K562 (cell line): ENCODE results near the gene EML3. TPM values are rescaled to one million over a fixed set of nuclear protein-coding genes. Genes with fewer than 3 reads are reported as not detected.

Source experiments
- BCLAF1 ChIP-seq, 2 experiments: fragments of 450-650 bp in 1 of 2; IDR thresholded peaks; 2 replicates each; pipeline ENCODE4 v1.6.1; 2011 to 2017; ENCODE audit warnings: low read depth in 2 of 2, antibody characterized with exemption in 1 of 2, borderline replicate concordance in 1 of 2, low read length in 1 of 2, mild to moderate bottlenecking in 1 of 2, mixed read lengths in 1 of 2; ENCODE audit not compliant: control insufficient read depth in 1 of 2
- CAMTA2 ChIP-seq: fragments of 250-450 bp; sonication (Bioruptor Pico); conservative IDR thresholded peaks from 2 replicates; pipeline ENCODE4 v1.5.1; 2022
- HDAC6 ChIP-seq: IDR thresholded peaks from 2 replicates; pipeline ENCODE4 v1.6.1; 2012; ENCODE audit warnings: low read depth, mild to moderate bottlenecking, control low read depth, inconsistent platforms, low read length, moderate library complexity
- ID3 ChIP-seq, 2 experiments: fragments of 250-450 bp in 1 of 2; fragments of 450-650 bp in 1 of 2; sonication (Bioruptor Pico) in 1 of 2; IDR thresholded peaks; 2 replicates each; pipeline versions ENCODE4 v1.6.1 to v1.8.0; 2016 to 2021; ENCODE audit warnings: mild to moderate bottlenecking in 2 of 2, moderate library complexity in 2 of 2, missing compliant biosample characterization in 1 of 2, missing genetic modification characterization in 1 of 2
- MAZ ChIP-seq, 2 experiments: fragments of 450-650 bp in 1 of 2; sonication (generic) in 1 of 2; formaldehyde crosslinking; IDR thresholded peaks in 1 of 2; conservative IDR thresholded peaks in 1 of 2; 2 replicates each; pipeline versions ENCODE4 v1.4.0 to v1.5.0; 2020; ENCODE audit warnings: mild to moderate bottlenecking in 1 of 2, missing genetic modification reagents in 1 of 2
- MECOM ChIP-seq: fragments of 250-450 bp; sonication (Bioruptor Pico); IDR thresholded peaks from 2 replicates; pipeline ENCODE4 v1.8.0; 2022; ENCODE audit warnings: inconsistent platforms
- MIER1 ChIP-seq: fragments of 450-650 bp; IDR thresholded peaks from 2 replicates; pipeline ENCODE4 v1.6.1; 2016; ENCODE audit warnings: antibody characterized with exemption, mild to moderate bottlenecking, low read depth
- NONO ChIP-seq, 2 experiments: fragments of 200-400 bp in 1 of 2; fragments of 450-650 bp in 1 of 2; formaldehyde crosslinking in 1 of 2; IDR thresholded peaks; 2 replicates each; pipeline ENCODE4 v1.6.1; 2017; ENCODE audit warnings: low read depth in 2 of 2, mild to moderate bottlenecking in 2 of 2, moderate library complexity in 2 of 2, low read length in 1 of 2
- PHF8 ChIP-seq: fragments of 200-600 bp; sonication (generic); IDR thresholded peaks from 2 replicates; pipeline ENCODE4 v1.6.1; 2012; ENCODE audit warnings: mixed run types, mild to moderate bottlenecking, inconsistent platforms, low read length, moderate library complexity, borderline replicate concordance
- POLR2G ChIP-seq: fragments of 200-400 bp; formaldehyde crosslinking; IDR thresholded peaks from 2 replicates; pipeline ENCODE4 v1.6.1; 2017; ENCODE audit warnings: low read depth, mild to moderate bottlenecking, antibody characterized with exemption, low read length, moderate library complexity
- RB1 ChIP-seq: fragments of 450-650 bp; IDR thresholded peaks from 2 replicates; pipeline ENCODE4 v1.6.1; 2017; ENCODE audit warnings: low read depth, mild to moderate bottlenecking
- RBM22 ChIP-seq: fragments of 200-400 bp; formaldehyde crosslinking; IDR thresholded peaks from 2 replicates; pipeline ENCODE4 v1.6.1; 2018; ENCODE audit warnings: low read length, low read depth; ENCODE audit not compliant: poor library complexity, severe bottlenecking
- SIN3A ChIP-seq, 2 experiments: fragments of 150-350 bp in 1 of 2; IDR thresholded peaks; 2 replicates each; pipeline ENCODE4 v1.6.1; 2011 to 2016; ENCODE audit warnings: borderline replicate concordance in 2 of 2, low read depth in 2 of 2, low read length in 2 of 2, mild to moderate bottlenecking in 2 of 2, moderate library complexity in 2 of 2; ENCODE audit not compliant: control insufficient read depth in 1 of 2
- SUPT5H ChIP-seq: fragments of 450-650 bp; IDR thresholded peaks from 2 replicates; pipeline ENCODE4 v1.6.1; 2016
- TFAP4 ChIP-seq: sonication (generic); formaldehyde crosslinking; IDR thresholded peaks from 2 replicates; pipeline ENCODE4 v1.8.0; 2022; ENCODE audit warnings: missing genetic modification reagents, mild to moderate bottlenecking, moderate library complexity, borderline replicate concordance
- ZC3H4 ChIP-seq: sonication (generic); formaldehyde crosslinking; IDR thresholded peaks from 2 replicates; pipeline ENCODE4 v1.9.0; 2021; ENCODE audit warnings: missing genetic modification reagents, borderline replicate concordance
- ZNF134 ChIP-seq: fragments of 250-450 bp; sonication (Bioruptor Pico); conservative IDR thresholded peaks from 2 replicates; pipeline ENCODE4 v1.4.0; 2020
- ZNF639 ChIP-seq, 2 experiments: fragments of 200-800 bp in 1 of 2; sonication (Bioruptor generic) in 1 of 2; sonication (generic) in 1 of 2; formaldehyde crosslinking in 1 of 2; IDR thresholded peaks in 1 of 2; conservative IDR thresholded peaks in 1 of 2; 2 replicates each; pipeline versions ENCODE4 v1.5.0 to v1.6.1; 2016 to 2020; ENCODE audit warnings: missing compliant biosample characterization in 1 of 2, missing genetic modification characterization in 1 of 2, missing genetic modification reagents in 1 of 2
- ZNF76 ChIP-seq: fragments of 250-450 bp; sonication (Bioruptor Pico); IDR thresholded peaks from 2 replicates; pipeline ENCODE4 v1.4.0; 2020; ENCODE audit warnings: mild to moderate bottlenecking, moderate library complexity, borderline replicate concordance
- polyA plus RNA-seq, 8 experiments: library from polyadenylated mRNA; depleted of rRNA in 4 of 8; stranded (reverse) in 5 of 8; unstranded in 3 of 8; fragments of >200 nt; fragmentation: Nextera tagmentation in 2 of 8; fragmentation: Illumina TruSeq in 1 of 8; extraction: Ambion mirVana in 2 of 8; extraction: Trizol in 1 of 8; gene quantifications; 2 replicates each; pipeline versions ENCODE4 v1.2.1 to v1.2.3, GENCODE V29; 2011 to 2014; ENCODE audit warnings: inconsistent platforms in 1 of 8, missing spikeins in 1 of 8
- total RNA-seq, 7 experiments: library from RNA; depleted of rRNA in 6 of 7; stranded (reverse); fragments of >200 nt in 6 of 7; fragmentation: Illumina TruSeq in 2 of 7; extraction: Trizol in 2 of 7; gene quantifications; 2 replicates each; pipeline versions ENCODE4 v1.2.1 to v1.2.3, GENCODE V29; 2011 to 2021; ENCODE audit warnings: low replicate concordance in 1 of 7

The EML3 gene
- total and polyA plus RNA-seq, 9 of the 15 experiments (the other 6 are each of a cell fraction or from before 2014, with no cell fraction given), result 0.32 to 90.5 (median 26.4) TPM

GRCh38 chr11:62601372-62602140 lies 11.0 kb downstream of the EML3 start, which contains the start of gene MTA2 (continued):
- TF ChIP-seq ZNF639 (CRISPR knock-in tag; conservative IDR thresholded peaks at IDR 0.05 in 1 of 2, IDR thresholded peaks at IDR 0.05 in 1 of 2), result peak in 1 of 2 experiments; percentile 87; a peak in 1 of 4 replicates
- no peak for TF ChIP-seq ZNF134 (CRISPR knock-in tag)
- TF ChIP-seq SIN3A (IDR thresholded peaks at IDR 0.05; ENCODE audit: borderline replicate concordance in 2 of 2, control insufficient read depth in 1 of 2, low read depth in 2 of 2, low read length in 2 of 2), result peak in 1 of 2 experiments; percentile 67; a peak in 2 of 4 replicates
- TF ChIP-seq MIER1, result no peak
- TF ChIP-seq MECOM (CRISPR knock-in tag), result no peak
- peak in 1 of 2 experiments; percentile 65; a peak in 2 of 4 replicates for TF ChIP-seq NONO (IDR thresholded peaks at IDR 0.05; ENCODE audit: low read depth in 2 of 2, low read length in 1 of 2)
- peak; percentile 78 for TF ChIP-seq TFAP4 (CRISPR knock-in tag)
- TF ChIP-seq POLR2G, result peak; percentile 89
- no peak for TF ChIP-seq HDAC6
- TF ChIP-seq ID3 (CRISPR knock-in tag; IDR thresholded peaks at IDR 0.05), result no peak
- no peak; the same call in 1 of the 2 replicates for TF ChIP-seq ID3 (tag; IDR thresholded peaks at IDR 0.05)
- peak; percentile 91 for TF ChIP-seq RBM22
- no peak for TF ChIP-seq ZC3H4 (CRISPR knock-in tag)
- peak; percentile 72 to 89 for TF ChIP-seq MAZ (CRISPR knock-in tag; conservative IDR thresholded peaks at IDR 0.05 in 1 of 2, IDR thresholded peaks at IDR 0.05 in 1 of 2)
- TF ChIP-seq RB1, result peak; percentile 63
- peak; percentile 64; the same call in 1 of the 2 replicates for TF ChIP-seq PHF8
- TF ChIP-seq SUPT5H, result peak; percentile 77
- TF ChIP-seq BCLAF1 (IDR thresholded peaks at IDR 0.05; ENCODE audit: borderline replicate concordance in 1 of 2, control insufficient read depth in 1 of 2, low read depth in 2 of 2, low read length in 1 of 2), result 0 out of 4 replicates have a peak, but pooled peaks of 1 of the 2 experiments have one; percentile 28
- no peak for TF ChIP-seq ZNF76 (CRISPR knock-in tag)
- 0 out of 2 replicates have a peak, but pooled peaks have one; percentile 45 for TF ChIP-seq CAMTA2 (CRISPR knock-in tag)
